ENCODE data around the gene P3H3. TPM values are rescaled to one million over a fixed set of nuclear protein-coding genes. Genes with fewer than 3 reads are reported as not detected.

Gene P3H3
- total RNA-seq, 1 experiment from 2014 or later = 25.6 TPM

DNA sequence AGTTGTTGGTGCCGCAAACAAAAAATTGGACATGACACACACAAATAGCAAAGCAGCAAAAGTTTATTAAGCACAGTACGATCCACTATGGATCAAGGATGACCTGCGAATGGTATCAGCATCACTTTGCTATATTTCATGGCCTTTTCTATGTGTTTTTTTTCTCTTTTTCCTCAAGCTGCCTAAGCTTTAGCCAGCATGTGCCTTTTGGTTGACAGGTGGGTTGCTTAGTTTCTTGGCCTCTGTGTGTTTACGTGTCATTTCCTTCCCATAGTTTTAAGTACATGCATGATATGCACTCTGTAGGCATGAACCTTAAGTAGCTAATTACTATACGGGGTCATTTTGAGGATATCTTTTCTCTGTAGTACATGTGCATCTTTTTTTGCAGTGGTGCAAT lies 29.1 kb upstream of the P3H3 start:
- ChIA-PET POLR2A (no interaction called here), CTCF (no interaction called here)
- H3K9me3 ChIP-seq = peaks cover 1% of the 10 kb centered on the region
- Mint-ChIP-seq H3K27me3 (ENCODE audit: insufficient read depth, unreplicated experiment) (no peaks in the 10 kb centered on the region), H3K4me3 (ENCODE audit: unreplicated experiment) (no peak overlapping the region), H3K36me3 (ENCODE audit: insufficient read depth, unreplicated experiment) (no peaks in the 10 kb centered on the region), H3K9me3 (ENCODE audit: unreplicated experiment) (peaks cover 11% of the 10 kb centered on the region), H3K4me1 (ENCODE audit: low read depth, unreplicated experiment) (peaks cover 21% of the 10 kb centered on the region), H3K27ac (ENCODE audit: unreplicated experiment) (no peak overlapping the region)
- no peaks in the 10 kb centered on the region for H3K36me3 ChIP-seq (ENCODE audit: control insufficient read depth, insufficient read depth, low read length)
- TF ChIP-seq, protein P1, sequence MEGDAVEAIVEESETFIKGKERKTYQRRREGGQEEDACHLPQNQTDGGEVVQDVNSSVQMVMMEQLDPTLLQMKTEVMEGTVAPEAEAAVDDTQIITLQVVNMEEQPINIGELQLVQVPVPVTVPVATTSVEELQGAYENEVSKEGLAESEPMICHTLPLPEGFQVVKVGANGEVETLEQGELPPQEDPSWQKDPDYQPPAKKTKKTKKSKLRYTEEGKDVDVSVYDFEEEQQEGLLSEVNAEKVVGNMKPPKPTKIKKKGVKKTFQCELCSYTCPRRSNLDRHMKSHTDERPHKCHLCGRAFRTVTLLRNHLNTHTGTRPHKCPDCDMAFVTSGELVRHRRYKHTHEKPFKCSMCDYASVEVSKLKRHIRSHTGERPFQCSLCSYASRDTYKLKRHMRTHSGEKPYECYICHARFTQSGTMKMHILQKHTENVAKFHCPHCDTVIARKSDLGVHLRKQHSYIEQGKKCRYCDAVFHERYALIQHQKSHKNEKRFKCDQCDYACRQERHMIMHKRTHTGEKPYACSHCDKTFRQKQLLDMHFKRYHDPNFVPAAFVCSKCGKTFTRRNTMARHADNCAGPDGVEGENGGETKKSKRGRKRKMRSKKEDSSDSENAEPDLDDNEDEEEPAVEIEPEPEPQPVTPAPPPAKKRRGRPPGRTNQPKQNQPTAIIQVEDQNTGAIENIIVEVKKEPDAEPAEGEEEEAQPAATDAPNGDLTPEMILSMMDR (IDR thresholded peaks at IDR 0.05; ENCODE audit: insufficient read depth in 1 of 2, low read depth in 1 of 2, low read length in 1 of 2, severe bottlenecking in 1 of 2, unreplicated experiment in 1 of 2) = no peak
- BruUV-seq (replicated peaks) = no TSS peak
- no peaks in the 10 kb centered on the region for H3K4me1 ChIP-seq
- H3K4me3 ChIP-seq (ENCODE audit: low read depth, low read length) = no peak overlapping the region
- no peaks in the 10 kb centered on the region for H3K27me3 ChIP-seq (replicated peaks; ENCODE audit: control insufficient read depth, insufficient read depth, low read length)
- intact Hi-C loops (cut with micrococcal nuclease; ENCODE audit: unreplicated experiment) = no loop called here
- DNase-seq = no peak

DNA sequence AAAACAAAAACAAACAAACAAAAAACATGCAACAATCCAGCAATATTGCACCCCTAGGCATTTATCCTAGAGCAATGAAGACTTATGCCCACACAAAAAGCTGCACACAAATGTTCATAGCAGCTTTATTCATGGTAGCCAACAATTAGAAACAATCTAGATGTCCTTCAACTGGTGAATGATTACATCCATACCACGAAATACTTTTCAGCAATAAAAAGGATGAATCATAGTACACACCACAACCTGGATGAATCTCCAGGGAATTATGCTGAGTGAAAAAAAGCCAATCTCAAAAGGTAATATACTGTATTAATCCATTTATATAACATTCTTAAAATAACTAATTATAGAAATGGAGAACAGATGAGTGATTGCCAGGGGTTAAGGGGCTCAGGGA lies 21.0 kb upstream of the P3H3 start:
- no peaks in the 10 kb centered on the region for H3K27me3 Mint-ChIP-seq (ENCODE audit: insufficient read depth, unreplicated experiment)
- Histone ChIP-seq H3K4me1 (no peaks in the 10 kb centered on the region; the same call in 1 of the 2 replicates), H3K4me3 (ENCODE audit: low read depth, low read length) (no peak overlapping the region), H3K9me3 (peaks cover 4% of the 10 kb centered on the region), H3K36me3 (ENCODE audit: control insufficient read depth, insufficient read depth, low read length) (no peaks in the 10 kb centered on the region), H3K27me3 (replicated peaks; ENCODE audit: control insufficient read depth, insufficient read depth, low read length) (no peaks in the 10 kb centered on the region)
- TF ChIP-seq, protein P1 (IDR thresholded peaks at IDR 0.05; ENCODE audit: insufficient read depth in 1 of 2, low read depth in 1 of 2, low read length in 1 of 2, severe bottlenecking in 1 of 2, unreplicated experiment in 1 of 2) = no peak
- intact Hi-C loops (cut with micrococcal nuclease; ENCODE audit: unreplicated experiment) = no loop called here
- DNase-seq = no peak
- H3K27ac Mint-ChIP-seq (ENCODE audit: unreplicated experiment) = no peak overlapping the region
- no peak overlapping the region for H3K4me3 Mint-ChIP-seq (ENCODE audit: unreplicated experiment)
- ChIA-PET POLR2A (interaction anchor here (0.6 to 0.7 kb wide), 2 partner anchors 33 to 53 kb away, joined by 3 to 12 read pairs; no protein-coding TSS in a partner anchor), CTCF (no interaction called here)
- no peaks in the 10 kb centered on the region for H3K9me3 Mint-ChIP-seq (ENCODE audit: unreplicated experiment)
- no peaks in the 10 kb centered on the region for H3K36me3 Mint-ChIP-seq (ENCODE audit: insufficient read depth, unreplicated experiment)
- no TSS peak for BruUV-seq (replicated peaks)
- H3K4me1 Mint-ChIP-seq (ENCODE audit: low read depth, unreplicated experiment) = peaks cover 10% of the 10 kb centered on the region

DNA sequence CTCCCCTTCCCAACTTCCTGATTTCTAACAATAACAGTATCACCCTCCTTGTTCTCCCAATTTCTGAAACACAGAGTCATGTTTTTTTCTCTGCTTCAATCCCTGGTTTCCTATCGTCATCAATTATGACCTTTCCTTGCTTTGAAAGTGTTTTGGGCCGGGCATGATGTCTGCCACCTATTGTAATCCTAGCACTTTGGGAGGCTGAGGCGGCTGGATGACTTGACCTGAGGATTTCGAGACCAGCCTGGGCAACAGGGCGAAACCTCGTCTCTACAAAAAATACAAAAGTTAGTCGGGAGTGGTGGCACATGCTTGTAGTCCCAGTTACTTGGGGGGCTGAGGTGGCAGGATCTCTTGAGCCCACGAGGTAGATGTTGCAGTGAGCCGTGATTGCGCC lies 19.2 kb upstream of the P3H3 start:
- H3K36me3 ChIP-seq (ENCODE audit: control insufficient read depth, insufficient read depth, low read length) = no peaks in the 10 kb centered on the region
- no peaks in the 10 kb centered on the region for H3K27me3 ChIP-seq (replicated peaks; ENCODE audit: control insufficient read depth, insufficient read depth, low read length)
- Mint-ChIP-seq H3K9me3 (ENCODE audit: unreplicated experiment) (no peaks in the 10 kb centered on the region), H3K27ac (ENCODE audit: unreplicated experiment) (no peak overlapping the region), H3K4me3 (ENCODE audit: unreplicated experiment) (no peak overlapping the region), H3K36me3 (ENCODE audit: insufficient read depth, unreplicated experiment) (no peaks in the 10 kb centered on the region), H3K4me1 (ENCODE audit: low read depth, unreplicated experiment) (peaks cover 10% of the 10 kb centered on the region), H3K27me3 (ENCODE audit: insufficient read depth, unreplicated experiment) (no peaks in the 10 kb centered on the region)
- TF ChIP-seq, protein P1 (IDR thresholded peaks at IDR 0.05; ENCODE audit: insufficient read depth in 1 of 2, low read depth in 1 of 2, low read length in 1 of 2, severe bottlenecking in 1 of 2, unreplicated experiment in 1 of 2) = no peak
- intact Hi-C loops (cut with micrococcal nuclease; ENCODE audit: unreplicated experiment) = no loop called here
- no peaks in the 10 kb centered on the region; the same call in 1 of the 2 replicates for H3K4me1 ChIP-seq
- POLR2A ChIA-PET = no interaction called here
- BruUV-seq (replicated peaks) = no TSS peak
- DNase-seq = no peak
- CTCF ChIA-PET = no interaction called here
- peaks cover 3% of the 10 kb centered on the region for H3K9me3 ChIP-seq
- no peak overlapping the region for H3K4me3 ChIP-seq (ENCODE audit: low read depth, low read length)
